AG09309 (cell line): Measurements from ENCODE around the gene STYXL1.

Experiments
- DNase-seq: peaks from one replicate; pipeline ENCODE4 v3.0.0-alpha.2; 2010; ENCODE audit warnings: low read depth
- H3K4me3 ChIP-seq: 2 replicates; pipeline ENCODE4 v1.5.1; 2011; ENCODE audit warnings: mild to moderate bottlenecking, low read depth, low read length, moderate library complexity; ENCODE audit not compliant: control insufficient read depth
- CTCF ChIP-seq: IDR thresholded peaks from 2 replicates; pipeline ENCODE4 v1.5.1; 2011; ENCODE audit warnings: mild to moderate bottlenecking, low read depth, low read length, inconsistent platforms; ENCODE audit not compliant: insufficient read depth, control insufficient read depth; ENCODE audit errors: missing control alignments

STYXL1 gene

GRCh38 chr7:76080204-76080603 lies 32.4 kb upstream of the STYXL1 start:
- H3K4me3 ChIP-seq: no peak overlapping the region
- no peak for DNase-seq
- no peak for TF ChIP-seq CTCF

- no peak for DNase-seq
- no peak for TF ChIP-seq CTCF
- H3K4me3 ChIP-seq: no peak overlapping the region
Measured at GRCh38 chr7:76077435-76077834, 29.6 kb upstream of the STYXL1 start.

- TF ChIP-seq CTCF: no peak
- no peak for DNase-seq
- no peak overlapping the region for H3K4me3 ChIP-seq
Measured at GRCh38 chr7:76076995-76077394, 29.2 kb upstream of the STYXL1 start.

DNA sequence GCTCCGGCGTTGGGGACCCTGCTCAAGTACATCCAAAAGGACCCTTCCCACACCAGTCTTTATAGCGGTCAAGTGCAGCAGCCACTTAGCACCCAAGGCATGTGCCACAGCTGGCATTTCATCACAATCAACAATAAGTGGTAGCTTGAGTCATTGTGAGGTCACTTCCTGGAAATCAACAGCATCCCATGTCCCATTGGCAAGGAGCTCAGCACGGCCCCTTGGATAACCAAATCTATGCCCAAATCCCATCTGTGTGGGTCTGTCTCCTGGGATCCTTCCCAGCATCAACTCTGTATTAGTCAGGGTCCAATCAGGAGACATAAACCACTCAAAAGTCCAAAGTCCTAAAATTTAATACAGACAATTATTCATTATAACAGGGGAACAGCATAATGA lies 27.2 kb upstream of the STYXL1 start:
- DNase-seq: no peak
- H3K4me3 ChIP-seq: no peak overlapping the region
- TF ChIP-seq CTCF: no peak

DNA sequence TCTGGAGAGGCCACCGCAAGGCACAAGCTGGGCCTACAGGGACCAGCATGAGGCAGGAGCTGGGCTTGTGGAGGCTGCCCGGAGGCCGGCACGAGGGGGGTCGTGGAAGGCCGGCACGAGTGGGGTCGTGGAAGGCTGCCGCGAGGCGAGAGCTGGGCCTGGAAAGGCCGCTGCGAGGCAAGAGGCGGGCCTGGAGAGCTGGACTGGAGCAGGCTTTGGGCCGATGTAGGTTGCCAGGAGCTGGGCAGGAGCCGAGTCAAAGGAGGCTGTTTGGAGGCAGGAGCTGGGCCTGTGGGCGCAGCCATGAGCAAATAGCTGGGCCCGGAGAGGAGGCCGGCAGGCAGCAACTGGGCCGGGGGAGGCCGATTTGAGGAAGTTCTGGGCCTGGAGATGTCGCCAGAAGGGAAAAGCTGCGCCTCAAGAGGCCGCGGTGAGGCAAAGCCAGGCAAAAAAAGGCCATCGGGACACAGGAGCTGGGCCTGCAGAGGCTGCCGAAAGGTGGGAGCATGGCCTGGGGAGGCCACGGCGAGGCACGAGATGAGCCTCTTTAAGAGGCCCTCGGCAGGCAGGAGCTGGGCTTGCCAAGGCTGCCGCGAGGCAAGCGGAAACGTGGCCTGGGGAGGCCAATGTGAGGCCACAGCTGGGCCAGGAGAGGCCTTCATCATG lies 26.6 kb upstream of the STYXL1 start:
- DNase-seq: no peak
- no peak for TF ChIP-seq CTCF
- no peak overlapping the region for H3K4me3 ChIP-seq

GRCh38 chr7:76073335-76073990 lies 25.7 kb upstream of the STYXL1 start:
- no peak for TF ChIP-seq CTCF
- DNase-seq: no peak
- no peak overlapping the region for H3K4me3 ChIP-seq
